Gastrocnemius medialis (tissue), 4 donors: ENCODE results near the gene GPR157. TPM values are rescaled to one million over a fixed set of nuclear protein-coding genes. Genes with fewer than 3 reads are reported as not detected.

Source experiments
- ATAC-seq, 2 donors: fragments of 150-250 bp; one replicate each; pipeline ENCODE4 v1.9.1; 2016
- DNase-seq, 2 donors: peaks; one replicate each; pipeline ENCODE4 v3.0.0-alpha.2; 2019
- H3K27ac ChIP-seq, 4 donors: fragments of 200-600 bp; sonication (generic); 1 replicate in 1 of 4; 2 replicates in 3 of 4; pipeline ENCODE4 v1.5.1; 2016 to 2018; ENCODE audit warnings: mild to moderate bottlenecking in 2 of 4, moderate library complexity in 1 of 4
- H3K27me3 ChIP-seq, 3 donors: fragments of 200-600 bp; sonication (generic) in 2 of 3; 1 replicate in 1 of 3; 2 replicates in 2 of 3; pipeline versions ENCODE4 v1.5.1 to v1.6.0; 2016 to 2019; ENCODE audit warnings: mild to moderate bottlenecking in 1 of 3, moderate library complexity in 1 of 3
- H3K36me3 ChIP-seq, 2 donors: fragments of 200-600 bp; sonication (generic) in 1 of 2; one replicate each; pipeline ENCODE4 v1.5.1; 2017 to 2018
- H3K4me1 ChIP-seq, 2 donors: fragments of 200-600 bp; sonication (generic) in 1 of 2; one replicate each; pipeline ENCODE4 v1.5.1; 2016 to 2017; ENCODE audit warnings: mild to moderate bottlenecking in 2 of 2
- H3K4me3 ChIP-seq, 4 donors: fragments of 200-600 bp; sonication (generic) in 3 of 4; 1 replicate in 1 of 4; 2 replicates in 3 of 4; pipeline ENCODE4 v1.5.1; 2016 to 2019; ENCODE audit warnings: mild to moderate bottlenecking in 2 of 4
- H3K9me3 ChIP-seq, 3 donors: fragments of 200-600 bp; sonication (generic) in 2 of 3; 1 replicate in 1 of 3; 2 replicates in 2 of 3; pipeline ENCODE4 v1.5.1; 2016 to 2019
- POLR2A ChIP-seq, 2 donors: fragments of 450-650 bp; IDR thresholded peaks; one replicate each; pipeline ENCODE4 v1.6.1; 2017; ENCODE audit warnings: antibody characterized with exemption in 2 of 2, mild to moderate bottlenecking in 2 of 2, moderate library complexity in 2 of 2
- in situ Hi-C, 4 donors: fragments of 200-750 bp; cut with MboI; loops; one replicate each; pipeline versions ENCODE4 v1.15.0 to v1.8.0; 2017; ENCODE audit warnings: low sequenced_read_pairs in 4 of 4
- intact Hi-C: fragments of 100-400 bp; cut with DNase I; formaldehyde crosslinking; loops from one replicate; pipeline ENCODE4 v1.15.1; 2023; ENCODE audit warnings: low total_unique reads
- total RNA-seq, 4 donors: library from RNA; depleted of rRNA; stranded (reverse); fragments of >200 nt; gene quantifications; one replicate each; pipeline versions ENCODE4 v1.1.0 to v1.2.3, GENCODE V29; 2016
- TF ChIP-seq, protein P1 (sequence below), 5 experiments: fragments of 450-650 bp in 3 of 5; fragments of 200-600 bp in 2 of 5; sonication (generic) in 2 of 5; IDR thresholded peaks in 4 of 5; conservative IDR thresholded peaks in 1 of 5; 1 replicate in 4 of 5; 2 replicates in 1 of 5; pipeline ENCODE4 v1.5.1; 2016 to 2019; ENCODE audit warnings: antibody characterized with exemption in 5 of 5, mild to moderate bottlenecking in 3 of 5, moderate library complexity in 3 of 5

The GPR157 gene
- total RNA-seq, 4 donors from 2014 or later = 12.9 to 38.1 (median 18.9) TPM

DNA sequence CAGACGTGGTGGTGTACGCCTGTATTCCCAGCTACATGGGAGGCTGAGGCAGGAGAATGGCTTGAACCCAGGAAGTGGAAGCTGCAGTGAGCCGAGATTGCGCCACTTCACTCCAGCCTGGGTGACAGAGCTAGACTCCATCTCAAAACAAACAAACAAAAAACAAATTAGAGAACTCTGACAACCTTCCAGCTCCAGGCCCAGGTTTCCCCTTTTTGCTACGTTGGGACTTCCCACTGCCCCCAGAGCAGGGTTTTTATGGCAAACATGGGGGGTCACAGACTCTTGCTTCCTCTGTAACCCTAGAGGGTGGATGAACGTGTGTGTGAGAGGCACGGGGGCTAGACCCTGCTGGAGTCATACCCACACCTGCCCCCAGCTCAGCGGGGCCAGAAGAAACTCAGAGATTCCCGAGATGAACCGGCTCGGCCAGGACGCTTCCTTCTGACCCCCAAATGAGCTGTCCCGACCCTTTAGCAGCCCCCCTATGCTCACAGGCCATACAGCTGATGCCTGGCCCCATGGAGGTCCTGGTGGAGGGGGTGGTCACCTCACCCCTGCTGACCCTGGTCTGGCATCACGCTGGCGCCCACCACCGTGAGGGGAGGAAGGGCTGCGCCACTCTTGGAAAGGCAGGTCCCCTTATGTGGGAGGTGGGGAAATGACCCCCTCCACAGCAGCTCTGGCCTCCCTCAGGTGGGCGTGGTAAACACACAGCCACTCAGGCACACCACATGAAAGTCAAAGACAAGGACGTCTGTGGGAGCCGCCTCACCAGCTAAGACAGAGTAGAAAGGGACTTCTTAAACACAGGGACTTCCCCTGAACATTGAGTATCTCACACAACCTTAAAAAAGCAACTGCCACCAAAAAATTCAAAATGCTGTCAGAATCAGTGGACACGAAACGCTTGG, 7.1 kb downstream of the GPR157 start:
- in situ Hi-C loops = no loop called here
- Histone ChIP-seq H3K9me3 (no peaks in the 10 kb centered on the region), H3K27me3 (no peaks in the 10 kb centered on the region), H3K36me3 (no peaks in the 10 kb centered on the region), H3K4me1 (peaks cover 39 to 46% of the 10 kb centered on the region in 2 donors), H3K4me3 (no peak overlapping the region), H3K27ac (peak overlapping the region; percentile 74 to 87 (median 78))
- DNase-seq (no peak), ATAC-seq (no peak)
- TF ChIP-seq, protein P1, sequence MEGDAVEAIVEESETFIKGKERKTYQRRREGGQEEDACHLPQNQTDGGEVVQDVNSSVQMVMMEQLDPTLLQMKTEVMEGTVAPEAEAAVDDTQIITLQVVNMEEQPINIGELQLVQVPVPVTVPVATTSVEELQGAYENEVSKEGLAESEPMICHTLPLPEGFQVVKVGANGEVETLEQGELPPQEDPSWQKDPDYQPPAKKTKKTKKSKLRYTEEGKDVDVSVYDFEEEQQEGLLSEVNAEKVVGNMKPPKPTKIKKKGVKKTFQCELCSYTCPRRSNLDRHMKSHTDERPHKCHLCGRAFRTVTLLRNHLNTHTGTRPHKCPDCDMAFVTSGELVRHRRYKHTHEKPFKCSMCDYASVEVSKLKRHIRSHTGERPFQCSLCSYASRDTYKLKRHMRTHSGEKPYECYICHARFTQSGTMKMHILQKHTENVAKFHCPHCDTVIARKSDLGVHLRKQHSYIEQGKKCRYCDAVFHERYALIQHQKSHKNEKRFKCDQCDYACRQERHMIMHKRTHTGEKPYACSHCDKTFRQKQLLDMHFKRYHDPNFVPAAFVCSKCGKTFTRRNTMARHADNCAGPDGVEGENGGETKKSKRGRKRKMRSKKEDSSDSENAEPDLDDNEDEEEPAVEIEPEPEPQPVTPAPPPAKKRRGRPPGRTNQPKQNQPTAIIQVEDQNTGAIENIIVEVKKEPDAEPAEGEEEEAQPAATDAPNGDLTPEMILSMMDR (IDR thresholded peaks at IDR 0.05 in 4 of 5, conservative IDR thresholded peaks at IDR 0.05 in 1 of 5) = no peak
- TF ChIP-seq POLR2A (IDR thresholded peaks at IDR 0.05) = no peak
- intact Hi-C loops = no loop called here

DNA sequence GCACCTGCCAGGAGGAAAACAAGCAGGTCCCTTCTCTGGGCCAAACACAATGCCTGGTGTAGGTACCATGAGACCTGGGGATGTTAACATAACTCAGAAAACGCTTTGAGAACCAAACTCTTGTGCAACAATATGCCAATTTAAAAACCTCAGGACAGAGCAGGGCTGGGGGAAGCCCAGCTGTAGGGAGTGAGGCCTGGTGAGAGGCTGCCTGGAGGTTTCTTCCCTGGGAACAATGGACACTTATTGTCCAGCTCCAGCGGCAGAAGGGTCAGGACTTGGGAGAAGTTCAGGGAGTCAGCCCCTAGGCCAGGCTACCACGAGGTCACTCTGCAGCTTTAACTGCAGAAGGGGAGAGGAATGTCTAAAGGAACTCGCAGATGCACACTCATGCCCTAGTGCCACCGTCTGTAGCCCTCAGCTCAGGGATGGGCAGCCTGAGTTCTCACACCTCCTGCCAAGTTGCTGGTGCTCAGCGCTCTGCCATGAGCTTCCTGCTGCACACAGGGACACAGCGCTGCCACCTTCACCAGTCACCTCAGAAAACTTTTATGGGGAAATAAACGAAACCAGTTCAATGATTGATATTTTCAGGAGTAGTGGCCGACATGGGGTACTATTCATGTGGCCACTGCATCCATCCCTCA, 8.5 kb downstream of the GPR157 start:
- no peak overlapping the region for H3K4me3 ChIP-seq
- H3K4me1 ChIP-seq = peaks cover 26 to 34% of the 10 kb centered on the region in 2 donors
- in situ Hi-C loops (no loop called here), intact Hi-C loops (no loop called here)
- H3K36me3 ChIP-seq = no peaks in the 10 kb centered on the region
- no peaks in the 10 kb centered on the region for H3K27me3 ChIP-seq
- DNase-seq (peak in 1 of 2 donors; percentile 43), ATAC-seq (peak; percentile 12 to 25)
- no peak for TF ChIP-seq POLR2A (IDR thresholded peaks at IDR 0.05)
- TF ChIP-seq, protein P1 (IDR thresholded peaks at IDR 0.05 in 4 of 5, conservative IDR thresholded peaks at IDR 0.05 in 1 of 5) = no peak
- H3K9me3 ChIP-seq = no peaks in the 10 kb centered on the region
- peak overlapping the region; percentile 74 to 87 (median 78) for H3K27ac ChIP-seq

DNA sequence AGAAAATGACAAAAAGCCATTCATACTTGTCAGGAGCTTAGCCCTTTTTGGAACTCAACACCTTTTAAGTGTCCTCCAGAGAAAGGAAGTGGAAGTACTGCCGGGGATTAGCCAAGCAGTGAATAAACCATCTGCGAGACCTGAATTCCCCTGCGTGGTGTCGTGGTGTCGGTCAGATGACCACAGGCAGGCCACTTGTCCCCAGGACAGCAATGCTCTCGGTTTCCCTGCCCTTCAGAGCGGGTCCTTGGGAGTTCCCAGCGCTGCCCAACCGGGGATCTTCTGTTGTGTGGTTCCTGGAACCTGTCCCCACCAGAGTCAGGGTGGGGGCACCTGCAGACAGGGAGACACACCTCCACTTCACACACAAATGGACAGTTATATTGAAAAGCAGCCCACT, 9.2 kb downstream of the GPR157 start:
- TF ChIP-seq, protein P1 (IDR thresholded peaks at IDR 0.05 in 4 of 5, conservative IDR thresholded peaks at IDR 0.05 in 1 of 5) = no peak
- TF ChIP-seq POLR2A (IDR thresholded peaks at IDR 0.05) = peak in 1 of 2 donors; percentile 21
- intact Hi-C loops (no loop called here), in situ Hi-C loops (loop anchor here in 1 of 4 donors (10.0 kb wide), 1 partner anchor 375 kb away; no protein-coding TSS in a partner anchor)
- peaks cover 21 to 30% of the 10 kb centered on the region in 2 donors for H3K4me1 ChIP-seq
- H3K36me3 ChIP-seq = no peaks in the 10 kb centered on the region
- ATAC-seq (peak; percentile 19 to 29), DNase-seq (peak; percentile 42 to 54)
- no peaks in the 10 kb centered on the region for H3K27me3 ChIP-seq
- peak overlapping the region; percentile 74 to 87 (median 78) for H3K27ac ChIP-seq
- H3K9me3 ChIP-seq = no peaks in the 10 kb centered on the region
- no peak overlapping the region for H3K4me3 ChIP-seq

DNA sequence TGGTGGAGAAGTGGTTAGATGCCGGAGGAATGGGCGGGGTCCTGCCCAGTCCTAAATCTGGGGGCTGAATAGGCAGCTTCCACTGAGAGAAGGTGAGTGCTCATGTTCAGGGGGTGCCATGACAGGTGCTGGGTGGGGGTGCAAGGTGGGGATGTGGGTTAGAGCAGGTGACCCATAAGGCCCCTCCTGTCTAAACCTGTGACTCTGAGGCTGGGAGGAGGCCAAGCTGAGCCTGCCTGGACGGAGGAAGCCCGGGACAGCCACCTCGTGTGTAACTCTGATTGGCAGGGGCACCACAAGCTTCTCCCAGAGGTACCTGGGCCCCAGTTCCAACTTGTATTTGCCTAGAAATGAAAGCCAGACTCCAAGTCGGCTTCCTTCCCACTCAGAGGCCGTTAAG, 10.7 kb downstream of the GPR157 start:
- no peaks in the 10 kb centered on the region for H3K27me3 ChIP-seq
- DNase-seq (peak in 1 of 2 donors; percentile 55), ATAC-seq (no peak)
- no peaks in the 10 kb centered on the region for H3K9me3 ChIP-seq
- H3K27ac ChIP-seq = peak overlapping the region; percentile 74 to 87 (median 78)
- H3K4me3 ChIP-seq = no peak overlapping the region
- H3K36me3 ChIP-seq = no peaks in the 10 kb centered on the region
- peaks cover 16 to 28% of the 10 kb centered on the region in 2 donors for H3K4me1 ChIP-seq
- TF ChIP-seq POLR2A (IDR thresholded peaks at IDR 0.05) = no peak
- TF ChIP-seq, protein P1 (IDR thresholded peaks at IDR 0.05 in 4 of 5, conservative IDR thresholded peaks at IDR 0.05 in 1 of 5) = no peak
- in situ Hi-C loops = loop anchor here in 1 of 4 donors (10.0 kb wide), 1 partner anchor 377 kb away; no protein-coding TSS in a partner anchor
- intact Hi-C loops = no loop called here
